Suprapubic skin (tissue), 3 donors: ENCODE measurements around the gene FAM89B.

ENCODE experiments used
- POLR2AphosphoS5 ChIP-seq, 3 donors: sonication (generic); formaldehyde crosslinking; IDR thresholded peaks; one replicate each; pipeline ENCODE4 v1.6.1; 2017; ENCODE audit warnings: antibody characterized with exemption in 3 of 3
- TF ChIP-seq, protein P1 (sequence below), 2 donors: fragments of 200-600 bp in 1 of 2; fragments of 450-650 bp in 1 of 2; sonication (generic) in 1 of 2; IDR thresholded peaks; one replicate each; pipeline ENCODE4 v1.5.1; 2016 to 2019; ENCODE audit warnings: antibody characterized with exemption in 2 of 2, mild to moderate bottlenecking in 1 of 2, moderate library complexity in 1 of 2

DNA sequence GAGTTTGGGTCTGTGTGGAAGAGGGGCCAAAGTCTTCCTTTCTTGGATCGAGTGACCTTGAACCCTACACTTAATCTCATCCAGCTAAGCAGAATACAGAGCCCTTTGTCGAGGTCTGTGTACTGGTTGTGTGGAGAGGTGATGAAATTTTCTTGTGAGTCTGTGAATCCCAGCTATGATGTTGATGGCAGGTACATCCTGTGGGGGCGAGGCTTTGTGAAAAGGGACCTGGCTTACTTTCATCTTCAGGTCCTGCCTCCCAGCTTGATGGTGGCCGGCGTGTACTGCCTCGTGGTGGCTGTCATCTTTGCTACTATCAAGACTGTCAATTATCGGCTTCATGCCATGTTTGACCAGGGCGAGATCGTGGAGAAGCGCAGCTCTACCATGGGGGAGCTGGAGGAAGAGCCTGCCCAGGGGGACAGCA is 44.2 kb downstream of the FAM89B start:
- TF ChIP-seq, protein P1, sequence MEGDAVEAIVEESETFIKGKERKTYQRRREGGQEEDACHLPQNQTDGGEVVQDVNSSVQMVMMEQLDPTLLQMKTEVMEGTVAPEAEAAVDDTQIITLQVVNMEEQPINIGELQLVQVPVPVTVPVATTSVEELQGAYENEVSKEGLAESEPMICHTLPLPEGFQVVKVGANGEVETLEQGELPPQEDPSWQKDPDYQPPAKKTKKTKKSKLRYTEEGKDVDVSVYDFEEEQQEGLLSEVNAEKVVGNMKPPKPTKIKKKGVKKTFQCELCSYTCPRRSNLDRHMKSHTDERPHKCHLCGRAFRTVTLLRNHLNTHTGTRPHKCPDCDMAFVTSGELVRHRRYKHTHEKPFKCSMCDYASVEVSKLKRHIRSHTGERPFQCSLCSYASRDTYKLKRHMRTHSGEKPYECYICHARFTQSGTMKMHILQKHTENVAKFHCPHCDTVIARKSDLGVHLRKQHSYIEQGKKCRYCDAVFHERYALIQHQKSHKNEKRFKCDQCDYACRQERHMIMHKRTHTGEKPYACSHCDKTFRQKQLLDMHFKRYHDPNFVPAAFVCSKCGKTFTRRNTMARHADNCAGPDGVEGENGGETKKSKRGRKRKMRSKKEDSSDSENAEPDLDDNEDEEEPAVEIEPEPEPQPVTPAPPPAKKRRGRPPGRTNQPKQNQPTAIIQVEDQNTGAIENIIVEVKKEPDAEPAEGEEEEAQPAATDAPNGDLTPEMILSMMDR (IDR thresholded peaks at IDR 0.05): no peak
- TF ChIP-seq POLR2AphosphoS5 (IDR thresholded peaks at IDR 0.05): no peak
